Activated CD4-positive, alpha-beta T cell treated with anti-CD3 and anti-CD28 coated beads, Interleukin-2, Interleukin-6, amounts not matched to agents 100 ng/mL and 50 ng/mL, durations not matched to agents 16 hours and 8 hours (primary cell): ENCODE data around the gene LTBP2.
A peak's percentile ranks its signal among the peaks of the same experiment; 100 is the strongest.

Source experiments
- DNase-seq: peaks from one replicate; pipeline ENCODE4 v3.0.0-alpha.2; 2020

Gene LTBP2

GRCh38 chr14:74637178-74637550 is 25.1 kb upstream of the LTBP2 start:
- no peak for DNase-seq

- DNase-seq: no peak
Measured at GRCh38 chr14:74636424-74637177, 24.6 kb upstream of the LTBP2 start.

- no peak for DNase-seq
Measured at GRCh38 chr14:74635847-74636246, 23.8 kb upstream of the LTBP2 start.

- no peak for DNase-seq
Measured at GRCh38 chr14:74634964-74635363, 22.9 kb upstream of the LTBP2 start.

GRCh38 chr14:74634481-74634880 is 22.4 kb upstream of the LTBP2 start:
- DNase-seq: no peak

GRCh38 chr14:74630881-74631690 is 19.0 kb upstream of the LTBP2 start:
- no peak for DNase-seq

GRCh38 chr14:74628418-74628817 is 16.4 kb upstream of the LTBP2 start:
- DNase-seq: no peak

GRCh38 chr14:74627076-74627475 is 15.0 kb upstream of the LTBP2 start:
- DNase-seq: no peak

- DNase-seq: no peak
Measured at GRCh38 chr14:74622257-74622656, 10.2 kb upstream of the LTBP2 start.

- no peak for DNase-seq
Measured at GRCh38 chr14:74621556-74621955, 9.5 kb upstream of the LTBP2 start.

GRCh38 chr14:74620923-74621322 is 8.9 kb upstream of the LTBP2 start:
- no peak for DNase-seq

- peak; percentile 66 for DNase-seq
Measured at GRCh38 chr14:74620497-74620921, 8.5 kb upstream of the LTBP2 start.

GRCh38 chr14:74619672-74620131 is 7.7 kb upstream of the LTBP2 start:
- no peak for DNase-seq

- peak; percentile 84 for DNase-seq
Measured at GRCh38 chr14:74618078-74618952, 6.3 kb upstream of the LTBP2 start.

GRCh38 chr14:74616996-74617700 is 5.1 kb upstream of the LTBP2 start:
- DNase-seq: no peak

GRCh38 chr14:74616507-74616906 is 4.5 kb upstream of the LTBP2 start:
- no peak for DNase-seq

- no peak for DNase-seq
Measured at GRCh38 chr14:74615735-74616134, 3.7 kb upstream of the LTBP2 start.

- DNase-seq: no peak
Measured at GRCh38 chr14:74614508-74615495, 2.8 kb upstream of the LTBP2 start.

GRCh38 chr14:74613211-74613914 is 1.3 kb upstream of the LTBP2 start:
- DNase-seq: no peak

GRCh38 chr14:74612350-74613021 is 449 bp upstream of the LTBP2 start:
- peak; percentile 86 for DNase-seq
